ENCODE results near the gene PSPH.
"Not testable (repeated sequence)": the region's sequence is repeated elsewhere in the genome, so short reads cannot be mapped to it uniquely, and the experiment has no call there.

The PSPH gene

DNA sequence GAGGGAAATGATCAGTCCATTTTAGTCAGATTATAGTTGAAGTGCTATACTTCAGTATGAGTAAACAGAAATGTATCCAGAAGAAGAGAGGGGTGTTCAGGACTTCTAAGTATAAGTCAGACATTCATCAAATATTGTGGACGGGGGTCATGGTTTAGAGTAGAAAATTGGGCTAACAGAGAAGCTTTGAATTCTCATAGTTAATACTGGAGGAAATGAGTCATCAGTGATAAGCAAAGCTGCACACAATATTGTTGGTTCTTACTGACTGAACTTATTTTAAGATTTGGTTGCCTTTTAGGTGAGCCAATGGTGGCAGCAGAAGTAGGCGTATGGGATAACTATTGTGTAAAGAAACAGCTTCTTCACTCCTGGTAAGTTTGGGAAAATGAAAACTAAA, 11.1 kb upstream of the PSPH start:
- no peak for DNase-seq (ENCODE audit: low read depth)

DNA sequence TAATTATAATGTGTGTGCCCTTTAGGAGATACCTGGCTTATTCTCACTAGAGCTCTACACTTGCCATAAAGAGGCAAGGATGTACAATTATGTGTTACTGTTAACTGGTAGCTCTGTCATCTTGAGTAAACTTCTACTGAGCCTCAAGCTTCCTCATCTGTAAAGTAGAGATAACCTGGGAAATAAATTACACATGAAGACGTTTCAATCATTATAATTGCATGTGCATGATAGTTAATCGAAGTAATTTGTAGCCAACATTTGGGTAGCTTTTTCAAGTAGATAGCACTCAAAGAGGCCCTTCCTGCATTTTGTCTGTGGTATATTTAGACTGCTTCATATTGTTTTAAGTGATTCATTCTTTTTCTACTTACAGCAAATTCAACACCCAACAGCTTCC, 2.7 kb upstream of the PSPH start:
- DNase-seq (ENCODE audit: low read depth), result no peak

- DNase-seq (ENCODE audit: low read depth), result no peak
Measured at GRCh38 chr7:56053379-56053778, 2.1 kb upstream of the PSPH start.

- no peak for DNase-seq (ENCODE audit: low read depth)
Measured at GRCh38 chr7:56051053-56051338, 248 bp downstream of the PSPH start.

DNA sequence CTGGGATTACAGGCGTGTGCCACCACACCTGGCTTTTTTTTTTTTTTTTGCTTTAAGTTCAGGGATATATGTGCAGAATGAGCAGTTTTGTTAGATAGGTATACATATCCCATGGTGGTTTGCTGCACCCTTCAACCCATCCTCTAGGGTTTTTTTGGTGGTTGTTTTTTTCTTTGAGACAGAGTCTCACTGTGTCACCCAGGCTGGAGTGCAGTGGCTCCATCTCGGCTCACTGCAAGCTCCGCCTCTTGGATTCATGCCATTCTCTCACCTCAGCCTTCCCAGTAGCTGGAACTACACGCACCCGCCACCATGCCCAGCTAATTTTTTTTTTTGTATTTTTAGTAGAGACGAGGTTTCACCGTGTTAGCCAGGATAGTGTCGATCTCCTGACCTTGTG, 2.5 kb downstream of the PSPH start:
- not testable (repeated sequence) for DNase-seq (ENCODE audit: low read depth)

DNA sequence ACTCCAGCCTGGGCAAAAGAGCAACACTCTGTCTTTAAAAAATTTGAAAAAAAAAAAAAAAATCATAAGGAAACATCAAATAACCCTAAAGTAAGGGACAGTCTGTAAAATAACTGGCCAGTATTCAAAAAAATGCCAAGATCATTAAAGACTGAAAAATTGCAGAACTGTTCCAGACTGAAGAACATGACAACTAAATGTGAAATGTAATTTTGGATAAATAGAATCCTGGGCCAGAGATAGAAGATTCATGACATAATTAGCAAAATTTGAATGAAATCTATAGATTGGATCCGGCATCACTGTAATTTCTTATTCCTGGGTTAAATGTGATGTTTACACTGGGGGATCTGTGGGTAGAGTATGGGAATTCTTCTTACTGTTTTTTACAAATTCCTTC, 3.0 kb downstream of the PSPH start:
- DNase-seq (ENCODE audit: low read depth), result no peak

DNA sequence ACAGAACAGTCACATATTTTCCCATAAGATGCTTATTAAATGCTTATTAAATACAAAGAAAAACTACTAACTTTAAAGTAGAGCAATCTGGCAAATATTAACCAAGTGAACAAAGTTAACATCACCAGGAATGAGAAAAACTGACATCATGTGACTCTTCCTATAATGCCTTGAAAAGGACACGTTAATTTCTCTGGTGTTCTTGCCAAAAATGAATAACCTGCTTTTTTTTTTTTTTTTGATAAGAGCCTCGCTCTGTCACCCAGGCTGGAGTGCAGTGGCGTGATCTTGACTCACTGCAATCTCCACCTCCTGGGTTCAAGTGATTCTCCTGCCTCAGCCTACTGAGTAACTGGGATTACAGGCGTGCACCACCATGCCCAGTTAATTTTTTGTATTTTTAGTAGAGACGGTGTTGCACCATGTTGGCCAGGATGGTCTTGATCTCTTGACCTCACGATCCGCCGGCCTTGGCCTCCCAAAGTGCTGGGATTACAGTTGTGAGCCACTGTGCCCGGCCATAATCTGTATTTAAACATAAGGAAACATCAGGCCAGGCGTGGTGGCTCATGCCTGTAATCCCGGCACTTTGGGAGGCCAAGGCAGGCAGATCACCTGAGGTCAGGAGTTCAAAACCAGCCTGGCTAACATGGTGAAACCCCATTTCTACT, 3.7 kb downstream of the PSPH start:
- not testable (repeated sequence) for DNase-seq (ENCODE audit: low read depth)

GRCh38 chr7:56046721-56047445, 4.4 kb downstream of the PSPH start:
- DNase-seq (ENCODE audit: low read depth), result no peak

GRCh38 chr7:56045758-56046157, 5.5 kb downstream of the PSPH start:
- DNase-seq (ENCODE audit: low read depth), result not testable (repeated sequence)

GRCh38 chr7:56040730-56041129, 10.5 kb downstream of the PSPH start:
- DNase-seq (ENCODE audit: low read depth), result no peak

GRCh38 chr7:56033671-56034432, 17.4 kb downstream of the PSPH start:
- peak; percentile 55 for DNase-seq (ENCODE audit: low read depth)

DNA sequence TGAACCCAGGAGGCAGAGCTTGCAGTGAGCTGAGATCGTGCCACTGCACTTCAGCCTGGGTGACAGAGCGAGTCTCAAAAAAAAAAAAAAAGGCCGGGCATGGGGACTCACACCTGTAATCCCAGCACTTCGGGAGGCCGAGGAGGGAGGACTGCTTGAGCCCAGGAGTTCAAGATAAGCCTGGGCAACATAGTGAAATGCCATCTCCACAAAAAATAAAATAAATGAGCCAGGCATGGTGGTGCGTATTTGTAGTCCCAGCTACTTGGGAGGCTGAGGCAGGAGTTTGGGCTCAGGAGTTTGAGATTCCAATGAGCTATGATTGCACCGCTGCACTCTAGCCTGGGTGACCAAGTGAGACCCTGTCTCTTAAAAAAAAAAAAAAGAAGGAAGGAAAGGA, 18.7 kb downstream of the PSPH start:
- DNase-seq (ENCODE audit: low read depth), result not testable (repeated sequence)

DNA sequence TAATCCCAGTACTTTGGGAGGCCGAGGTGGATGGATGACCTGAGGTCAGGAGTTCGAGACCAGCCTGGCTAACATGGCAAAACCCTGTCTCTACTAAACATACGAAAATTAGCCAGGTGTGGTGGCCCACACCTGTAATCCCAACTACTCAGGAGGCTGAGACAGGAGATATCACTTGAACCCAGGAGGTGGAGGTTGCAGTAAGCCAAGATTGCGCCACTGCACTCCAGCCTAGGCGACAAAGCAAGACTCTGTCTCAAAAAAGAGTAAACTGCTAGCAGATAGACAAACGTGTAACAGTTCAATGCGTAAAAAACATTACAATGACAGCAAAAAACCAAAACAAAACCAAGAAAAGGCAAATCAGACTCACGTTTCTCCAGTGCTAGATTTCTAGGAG, 19.7 kb downstream of the PSPH start:
- not testable (repeated sequence) for DNase-seq (ENCODE audit: low read depth)

DNA sequence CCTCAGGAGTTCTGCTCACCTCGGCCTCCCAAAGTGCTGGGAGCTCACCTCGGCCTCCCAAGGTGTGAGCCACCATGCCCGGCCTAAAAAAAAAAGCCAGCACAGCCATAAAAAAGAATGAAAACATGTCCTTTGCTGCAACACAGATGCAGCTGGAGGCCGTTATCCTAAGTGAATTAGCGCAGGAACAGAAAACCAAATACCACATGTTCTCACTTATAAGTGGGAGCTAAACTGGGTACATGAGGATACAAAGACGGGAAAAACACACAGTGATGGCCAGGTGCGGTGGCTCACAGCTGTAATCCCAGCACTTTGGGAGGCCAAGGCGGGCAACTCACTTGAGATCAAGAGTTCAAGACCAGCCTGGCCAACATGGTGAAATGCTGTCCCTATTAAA, 20.9 kb downstream of the PSPH start:
- no peak for DNase-seq (ENCODE audit: low read depth)

- no peak for DNase-seq (ENCODE audit: low read depth)
Measured at GRCh38 chr7:56028942-56029630, 22.2 kb downstream of the PSPH start.

DNA sequence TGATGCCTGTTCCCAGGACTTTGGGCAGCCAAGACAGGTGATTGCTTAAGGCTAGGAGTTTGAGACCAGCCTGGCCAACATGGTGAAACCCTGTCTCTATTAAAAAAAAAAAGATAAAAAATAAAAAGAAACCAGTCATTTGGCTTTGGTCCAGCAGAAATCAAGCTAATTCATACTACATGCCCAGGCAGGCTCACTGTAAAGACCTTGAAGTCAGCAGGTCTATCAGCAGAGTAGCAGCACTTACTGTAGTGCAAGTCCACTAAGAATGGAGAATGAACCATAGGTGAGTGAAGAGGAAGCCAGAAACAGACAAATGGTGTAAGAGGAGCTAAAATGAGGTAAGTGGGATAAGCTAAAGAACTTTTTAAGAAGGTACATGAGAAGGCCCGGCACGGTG, 24.7 kb downstream of the PSPH start:
- no peak for DNase-seq (ENCODE audit: low read depth)

DNA sequence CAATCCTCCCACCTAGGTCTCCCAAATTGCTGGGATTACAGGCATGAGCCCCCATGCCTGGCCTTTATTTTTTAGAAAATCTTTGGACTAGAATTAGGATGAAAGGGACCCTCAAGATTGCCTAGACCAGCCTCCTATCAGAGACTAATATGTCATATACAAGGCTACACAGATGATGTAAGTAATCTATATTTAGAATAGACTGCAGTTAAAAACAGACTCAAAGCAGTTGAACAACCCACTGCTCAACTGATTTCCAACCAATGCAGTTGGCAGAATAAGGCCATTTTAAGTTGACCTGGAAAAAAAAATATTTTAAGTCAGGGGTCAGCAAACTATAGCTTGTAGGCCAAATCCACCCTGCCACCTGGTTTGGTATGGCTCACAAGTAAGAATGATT, 27.7 kb downstream of the PSPH start:
- no peak for DNase-seq (ENCODE audit: low read depth)

GRCh38 chr7:56019501-56019900, 31.7 kb downstream of the PSPH start:
- no peak for DNase-seq (ENCODE audit: low read depth)

- not testable (repeated sequence) for DNase-seq (ENCODE audit: low read depth)
Measured at GRCh38 chr7:56017015-56017414, 34.2 kb downstream of the PSPH start.

DNA sequence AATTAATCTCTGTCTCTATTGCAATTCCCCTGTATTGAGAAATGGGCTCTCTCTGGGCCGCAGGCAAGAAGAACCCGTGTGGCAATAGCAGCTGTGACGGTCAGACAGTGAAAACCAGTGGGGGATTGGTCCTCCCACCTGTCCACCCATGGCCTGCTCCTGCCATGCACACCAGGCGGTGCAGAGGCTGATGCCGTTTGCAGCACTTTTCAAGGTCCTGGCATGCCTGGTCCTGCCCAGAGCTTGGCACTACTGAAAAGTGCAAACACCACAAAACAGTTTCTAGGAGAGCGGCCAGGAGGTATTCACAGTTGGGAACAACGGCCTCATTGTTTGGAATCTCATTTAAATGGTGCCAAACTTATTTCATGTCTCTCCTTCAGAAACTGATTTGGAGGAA, 41.5 kb downstream of the PSPH start:
- DNase-seq (ENCODE audit: low read depth), result no peak

- no peak for DNase-seq (ENCODE audit: low read depth)
Measured at GRCh38 chr7:56007891-56008290, 43.4 kb downstream of the PSPH start.

GRCh38 chr7:56007167-56007652, 44.0 kb downstream of the PSPH start:
- no peak for DNase-seq (ENCODE audit: low read depth)

DNA sequence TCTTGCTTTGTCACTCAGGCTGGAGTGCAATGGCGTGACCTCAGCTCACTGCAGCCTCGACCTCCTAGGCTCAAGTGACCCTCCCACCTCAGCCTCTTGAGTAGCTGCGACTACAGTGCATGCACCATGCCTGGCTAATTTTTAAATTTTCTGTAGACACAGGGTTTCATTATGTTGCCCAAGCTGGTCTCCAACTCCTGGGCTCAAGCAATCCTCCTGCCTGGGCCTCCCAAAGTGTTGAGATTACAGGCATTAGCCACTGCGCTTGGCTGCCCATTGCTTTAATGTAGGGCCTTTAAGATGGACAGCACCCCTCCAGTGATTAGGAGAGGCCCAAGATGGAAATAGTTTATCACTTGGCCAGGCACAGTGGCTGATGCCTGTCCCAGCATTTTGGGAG, 47.5 kb downstream of the PSPH start:
- DNase-seq (ENCODE audit: low read depth), result no peak

Data from stimulated activated CD8-positive, alpha-beta memory T cell treated with anti-CD3 and anti-CD28 coated beads, Interleukin-4, amount 100 ng/mL, for 24 hours (primary cell).